GM18520 (cell line): ENCODE data around the gene STK38L.

Experiments used
- ATAC-seq: cut with Tn5 transposase; IDR thresholded peaks from one replicate; pipeline ENCODE4 v1.9.1; 2021; ENCODE audit not compliant: unreplicated experiment

The STK38L gene

DNA sequence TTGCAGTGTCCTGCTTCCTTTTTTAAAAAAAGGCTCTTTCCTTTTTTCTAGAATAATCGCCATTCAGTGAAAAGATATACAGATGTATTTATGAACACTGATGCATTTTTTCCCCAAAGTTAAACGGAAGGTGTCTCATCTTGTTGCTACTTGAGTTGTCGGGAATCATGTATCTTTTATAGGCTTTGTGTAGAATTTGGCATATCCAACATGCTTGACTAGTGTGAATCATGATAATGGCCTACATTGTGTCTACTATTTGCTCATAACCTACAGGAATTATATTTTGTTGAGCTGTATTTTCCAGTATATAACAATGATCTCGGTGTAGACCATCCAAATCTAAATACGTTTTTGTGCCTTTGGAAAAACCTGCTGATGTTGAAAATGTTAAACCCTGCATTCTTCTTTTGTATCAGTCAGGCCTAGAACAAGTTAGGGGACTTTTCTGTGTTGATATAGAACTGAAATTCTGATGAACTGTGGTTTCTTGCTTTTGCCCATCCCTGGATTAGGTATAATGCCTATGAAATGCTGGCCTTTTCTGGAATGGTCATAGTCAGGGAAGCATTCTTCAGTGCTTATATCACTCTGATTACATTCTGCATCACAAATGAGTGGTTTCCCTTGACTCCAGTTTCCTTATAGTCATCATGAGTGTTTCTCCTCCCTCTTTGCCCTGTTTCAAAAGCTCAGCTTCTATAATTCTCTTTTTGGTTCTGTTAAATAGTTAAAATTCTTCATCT, 99.3 kb downstream of the STK38L start:
- no peak for ATAC-seq

DNA sequence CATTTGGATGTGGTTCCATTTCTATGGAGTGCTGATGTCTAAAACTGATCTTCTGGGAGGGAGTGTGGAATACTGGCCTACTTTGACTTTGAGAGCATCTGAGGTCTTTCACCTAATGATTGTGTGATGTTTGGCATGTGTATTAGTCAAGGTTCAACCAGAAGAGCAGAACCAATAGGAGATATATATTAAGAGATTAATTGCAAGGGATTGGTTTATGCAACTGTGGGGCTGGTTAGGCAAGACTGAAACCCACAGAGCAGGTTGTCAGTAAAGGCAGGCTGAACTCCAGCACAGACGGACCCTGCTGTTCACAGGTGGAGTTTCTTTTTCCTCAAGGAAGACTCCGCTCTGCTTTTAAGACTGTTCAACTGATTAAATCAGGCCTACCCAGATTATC, 100.2 kb downstream of the STK38L start:
- no peak for ATAC-seq

DNA sequence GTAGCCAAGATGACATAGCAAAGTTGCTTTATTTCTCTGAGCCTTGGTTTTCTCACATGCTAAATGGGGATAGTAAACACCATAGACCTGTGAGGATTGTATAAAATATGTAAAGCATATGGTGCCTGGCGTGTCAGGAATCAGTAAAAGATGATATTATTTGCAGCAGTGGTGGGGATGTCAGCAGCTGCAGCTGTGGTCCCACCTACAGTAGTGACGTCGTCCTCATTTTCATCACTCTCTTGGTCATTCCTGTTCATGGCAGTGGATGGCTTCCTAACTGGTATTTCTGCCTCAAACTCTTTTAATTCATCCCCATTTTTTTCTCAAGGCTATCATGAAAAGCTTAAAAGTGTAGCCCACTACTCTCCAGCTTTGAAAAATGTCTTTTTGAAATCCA, 100.7 kb downstream of the STK38L start:
- no peak for ATAC-seq

DNA sequence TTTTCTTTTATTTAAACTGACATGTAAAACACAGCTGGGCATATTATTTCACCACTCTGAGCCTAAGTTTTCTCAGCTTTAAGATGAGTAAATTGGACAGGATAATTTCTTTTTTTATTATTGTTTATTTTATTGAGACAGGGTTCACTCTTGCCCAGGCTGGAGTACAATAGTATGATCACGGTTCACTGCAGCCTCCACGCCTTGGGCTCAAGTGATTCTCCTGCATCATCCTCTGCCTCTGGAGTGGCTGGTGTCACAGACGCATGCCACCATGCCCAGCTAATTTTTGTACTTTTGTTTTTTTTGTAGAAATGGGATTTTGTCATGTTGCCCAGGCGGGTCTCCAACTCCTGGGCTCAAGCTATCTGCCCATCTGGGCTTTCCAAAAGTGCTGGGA, 101.3 kb downstream of the STK38L start:
- no peak for ATAC-seq

DNA sequence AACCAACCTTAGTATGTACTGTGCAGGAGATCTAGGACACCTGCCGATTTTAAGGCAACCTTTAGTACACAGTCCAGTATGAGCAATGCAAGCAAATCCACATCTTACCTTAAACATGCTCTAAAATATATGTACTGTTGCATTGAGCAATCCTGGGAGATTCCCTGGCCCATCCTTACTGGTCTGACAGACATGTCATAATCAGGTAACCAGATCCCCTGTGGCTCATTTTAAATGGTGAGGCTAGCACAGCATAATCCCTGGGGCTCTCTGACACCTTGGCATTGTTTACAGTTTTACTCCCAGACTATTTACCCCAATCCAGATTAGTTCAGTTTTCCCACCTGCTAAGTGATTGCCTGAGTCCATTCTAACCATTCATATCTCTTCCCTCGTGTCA, 103.7 kb downstream of the STK38L start:
- no peak for ATAC-seq

DNA sequence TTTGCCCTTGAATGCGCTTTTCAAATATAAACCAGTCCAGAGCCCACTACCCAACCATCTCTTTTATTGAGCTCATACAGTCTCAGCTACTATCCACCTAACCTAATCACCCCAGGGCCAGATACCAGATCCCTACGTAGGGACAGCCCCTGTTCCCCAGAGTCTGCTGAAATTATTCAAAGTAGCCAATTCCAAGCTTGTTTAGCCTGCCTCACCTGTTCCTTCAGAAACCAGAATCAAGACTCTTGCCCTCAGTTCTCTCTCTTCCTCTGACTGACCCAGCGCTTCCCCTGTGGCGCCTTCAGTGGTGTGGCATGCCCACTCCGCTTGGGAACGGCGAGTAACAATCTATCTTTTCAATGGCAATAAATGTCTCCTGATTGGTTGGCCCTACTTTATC, 107.4 kb downstream of the STK38L start:
- no peak for ATAC-seq

DNA sequence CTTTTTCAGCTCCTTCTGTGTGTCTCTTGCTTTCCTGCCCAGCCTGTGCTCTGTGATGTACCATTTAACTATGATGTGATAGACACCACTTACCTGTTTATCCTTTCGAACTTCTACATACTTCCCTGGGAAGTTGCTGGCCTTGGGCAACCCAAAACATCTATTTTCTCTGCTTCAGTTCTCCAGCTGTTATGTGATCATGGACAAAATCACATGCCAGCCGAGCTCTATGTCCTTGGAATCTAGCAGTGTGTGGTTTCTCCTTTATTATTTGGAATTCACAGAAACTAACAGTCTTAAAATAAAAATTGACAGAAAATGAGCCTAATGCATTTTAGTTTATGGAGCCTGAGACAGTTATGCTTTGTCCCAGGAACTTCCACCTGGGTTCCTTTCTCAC, 111.4 kb downstream of the STK38L start:
- ATAC-seq, result no peak

DNA sequence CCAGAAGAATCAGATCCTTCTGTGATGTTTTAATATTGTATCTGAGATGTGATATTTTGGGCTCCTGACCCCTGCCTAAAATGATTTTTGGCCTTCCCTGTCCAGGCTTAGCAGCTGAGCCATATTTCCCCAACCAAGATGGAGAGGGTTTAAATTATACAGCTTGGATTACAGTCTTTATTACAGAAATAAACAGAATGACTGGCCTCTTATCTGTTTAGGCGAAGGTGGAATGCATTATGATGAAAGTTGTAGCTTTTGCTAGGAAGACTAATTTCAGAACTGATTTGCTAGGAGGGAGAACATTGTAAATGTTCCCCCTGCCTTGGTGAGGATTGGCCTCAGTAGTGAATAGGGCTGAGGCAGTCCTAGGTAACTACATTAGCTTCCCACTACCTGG, 111.9 kb downstream of the STK38L start:
- no peak for ATAC-seq

DNA sequence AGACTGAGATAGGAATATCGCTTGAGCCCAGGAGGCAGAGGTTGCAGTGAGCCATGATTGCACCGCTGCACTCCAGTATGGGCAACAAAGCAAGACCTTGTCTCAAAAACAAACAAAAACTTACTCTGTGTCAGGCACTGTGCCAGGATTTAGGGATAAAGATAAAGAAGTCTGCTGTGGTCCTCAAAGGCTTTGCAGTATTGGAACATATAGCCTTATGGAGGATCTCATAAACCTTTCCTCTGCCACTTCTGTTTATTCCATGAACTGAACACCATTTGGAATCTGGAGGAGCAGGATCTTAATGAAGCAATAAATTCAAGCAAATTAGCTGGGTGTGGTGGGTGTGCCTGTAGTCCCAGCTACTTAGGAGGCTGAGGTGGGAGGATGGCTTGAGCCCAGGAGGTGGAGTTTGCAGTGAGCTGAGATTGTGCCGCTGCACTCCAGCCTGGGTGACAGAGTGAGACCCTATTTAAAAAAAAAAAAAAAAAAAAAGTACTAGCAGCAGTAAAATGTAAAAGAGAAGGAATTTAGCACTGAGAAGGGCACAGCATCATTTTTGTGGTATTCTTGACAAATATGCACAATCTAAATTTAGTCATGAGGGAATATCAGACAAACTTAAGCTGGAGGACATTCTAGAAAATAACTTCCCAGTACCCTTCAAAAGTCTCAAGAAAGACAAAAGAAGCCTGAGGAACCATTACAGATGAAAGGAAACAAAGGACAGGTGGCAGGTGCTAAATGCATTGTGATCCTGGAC, 115.7 kb downstream of the STK38L start:
- no peak for ATAC-seq

DNA sequence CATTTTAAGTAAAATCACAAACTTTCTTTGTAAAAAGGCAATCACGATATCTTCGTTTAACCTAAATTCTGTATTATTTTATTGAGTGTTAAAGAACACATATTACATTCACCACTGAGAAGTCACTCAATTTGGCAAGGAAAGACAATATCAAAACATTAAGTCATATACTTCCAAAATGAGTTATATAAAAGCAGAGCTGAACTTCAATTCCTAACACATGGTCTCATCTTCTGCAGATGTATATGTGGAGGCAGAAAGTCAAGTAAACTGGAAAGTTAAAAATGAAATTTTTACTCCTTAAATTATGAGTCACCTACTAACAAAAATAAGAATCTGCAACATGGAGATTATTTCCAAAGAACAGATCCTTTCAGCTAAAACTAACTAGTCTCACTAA, 117.3 kb downstream of the STK38L start:
- ATAC-seq, result no peak

DNA sequence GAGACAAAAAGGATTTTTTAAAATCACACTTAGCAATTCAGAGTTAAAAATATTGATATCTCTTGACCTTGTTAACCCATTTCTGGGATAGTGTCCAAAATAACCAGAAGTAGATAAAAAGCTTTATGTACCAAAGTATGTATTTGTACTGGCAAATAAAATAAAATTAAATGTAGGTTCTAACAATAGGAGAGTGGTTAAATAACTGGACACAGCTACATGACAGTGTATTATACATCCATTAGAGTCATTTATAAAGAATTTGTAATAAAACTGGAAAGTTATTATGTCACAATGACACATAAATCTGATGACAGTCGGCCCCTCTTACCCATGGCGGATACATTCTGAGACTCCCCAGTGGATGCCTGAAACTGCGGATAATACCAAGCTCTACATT, 122.5 kb downstream of the STK38L start:
- ATAC-seq, result no peak

DNA sequence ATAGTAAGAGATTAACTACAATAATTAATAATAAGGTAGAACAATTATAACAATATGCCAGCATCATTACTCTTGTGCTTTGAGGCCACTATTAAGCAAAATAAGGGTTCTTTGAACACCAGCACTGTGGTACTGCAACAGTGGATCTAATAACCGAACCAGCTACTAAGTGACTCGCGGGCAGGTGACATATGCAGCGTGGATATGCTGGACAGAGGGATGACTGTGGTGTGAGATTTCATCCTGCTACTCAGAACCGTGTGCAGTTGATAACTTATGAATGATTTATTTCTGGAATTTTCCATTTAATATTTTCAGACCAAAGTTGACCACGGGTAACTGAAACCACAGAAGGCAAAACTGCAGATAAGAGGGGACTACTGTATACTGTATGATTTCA, 123.0 kb downstream of the STK38L start:
- no peak for ATAC-seq
